ENCODE measurements around the gene TMEM266.

TMEM266 gene

DNA sequence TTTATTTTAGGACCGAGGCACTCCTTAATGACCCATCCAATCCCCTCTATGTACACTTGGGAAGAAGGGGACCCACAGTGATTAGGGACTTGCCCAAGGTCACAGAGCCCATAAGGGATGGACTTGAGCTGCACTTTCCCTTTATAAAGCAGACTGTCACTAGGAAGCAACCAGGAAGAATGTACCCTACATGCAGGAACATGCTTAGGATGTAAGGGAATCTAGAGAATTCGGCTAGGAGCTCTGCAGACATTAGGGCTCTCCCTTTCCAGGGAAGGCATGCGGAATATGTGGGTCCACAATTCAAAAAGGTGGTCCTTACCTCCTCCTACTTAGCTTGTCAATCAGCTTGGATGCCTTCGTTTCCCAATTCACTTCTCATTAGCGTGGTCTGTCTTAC is 78.7 kb downstream of the TMEM266 start:
- no peak for DNase-seq

DNA sequence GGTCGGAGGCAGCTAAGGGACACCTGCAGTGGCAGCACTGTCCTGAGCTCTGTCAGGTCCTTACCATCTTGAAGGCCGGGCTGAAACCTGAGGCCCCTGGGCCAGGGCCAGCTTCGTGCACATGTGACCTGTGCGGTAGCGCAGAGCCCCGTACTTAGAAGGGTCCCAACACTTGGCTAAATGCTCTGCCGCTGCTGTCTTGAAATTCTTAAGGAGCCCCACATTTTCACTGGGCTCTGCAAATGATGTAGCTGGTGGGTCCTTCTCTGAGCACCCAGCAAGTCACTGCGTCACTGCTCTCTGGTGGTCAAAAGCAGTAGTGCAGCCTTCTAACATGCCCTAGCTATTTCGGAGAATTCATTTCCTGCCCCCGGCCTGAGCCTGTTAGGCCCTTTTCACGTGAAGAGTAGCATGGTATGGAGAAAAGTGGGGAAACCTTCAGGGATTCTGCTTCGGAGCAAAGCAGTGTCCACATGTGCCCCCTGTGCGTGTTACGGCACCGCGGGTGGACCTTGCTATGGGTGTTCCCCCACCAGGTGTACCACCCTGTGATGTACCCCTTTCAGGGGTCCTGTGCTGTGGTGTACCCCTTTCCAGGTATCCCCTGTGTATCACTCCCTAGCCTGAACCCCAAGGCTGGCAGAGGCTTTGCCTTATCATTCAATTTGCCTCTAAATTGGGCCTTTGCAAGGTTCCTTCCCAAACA is 79.7 kb downstream of the TMEM266 start:
- peak; percentile 66 for DNase-seq

GRCh38 chr15:76140074-76140464 is 80.3 kb downstream of the TMEM266 start:
- DNase-seq: no peak

GRCh38 chr15:76146812-76147211 is 87.0 kb downstream of the TMEM266 start:
- DNase-seq: no peak

DNA sequence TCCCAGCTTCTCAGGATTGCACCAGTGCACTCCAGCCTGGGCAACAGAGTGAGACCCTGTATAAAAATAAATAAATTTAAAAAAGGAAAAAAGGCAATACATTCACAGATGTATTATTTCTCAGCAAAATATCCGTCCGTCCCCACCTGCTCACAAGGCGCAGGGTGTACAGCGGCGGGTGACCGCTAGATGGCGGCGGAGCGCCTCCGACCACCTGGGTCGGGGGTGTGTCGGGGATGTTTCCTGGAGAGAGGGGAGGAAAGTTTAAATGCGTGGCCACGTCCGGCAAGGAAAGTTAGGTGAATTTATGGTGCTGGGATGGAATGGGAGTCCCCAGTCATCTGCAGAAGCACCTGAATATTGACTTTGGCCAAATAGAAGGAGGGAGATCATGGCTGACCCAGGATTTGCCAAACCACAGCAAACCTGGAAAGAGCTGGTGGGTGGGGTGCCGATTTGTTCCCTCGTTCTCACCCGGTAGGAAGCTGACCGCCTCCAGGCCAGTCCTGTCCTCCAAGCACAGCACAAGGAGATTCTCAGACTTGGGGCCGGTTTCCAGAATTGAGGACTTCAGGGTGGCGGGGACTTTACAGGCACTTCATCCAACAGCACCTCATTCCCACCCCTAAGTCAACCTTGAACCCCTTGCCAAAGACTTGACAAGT is 88.3 kb downstream of the TMEM266 start:
- DNase-seq: peak; percentile 59

GRCh38 chr15:76149291-76149915 is 89.6 kb downstream of the TMEM266 start:
- no peak for DNase-seq

GRCh38 chr15:76150513-76150912 is 90.7 kb downstream of the TMEM266 start:
- no peak for DNase-seq

DNA sequence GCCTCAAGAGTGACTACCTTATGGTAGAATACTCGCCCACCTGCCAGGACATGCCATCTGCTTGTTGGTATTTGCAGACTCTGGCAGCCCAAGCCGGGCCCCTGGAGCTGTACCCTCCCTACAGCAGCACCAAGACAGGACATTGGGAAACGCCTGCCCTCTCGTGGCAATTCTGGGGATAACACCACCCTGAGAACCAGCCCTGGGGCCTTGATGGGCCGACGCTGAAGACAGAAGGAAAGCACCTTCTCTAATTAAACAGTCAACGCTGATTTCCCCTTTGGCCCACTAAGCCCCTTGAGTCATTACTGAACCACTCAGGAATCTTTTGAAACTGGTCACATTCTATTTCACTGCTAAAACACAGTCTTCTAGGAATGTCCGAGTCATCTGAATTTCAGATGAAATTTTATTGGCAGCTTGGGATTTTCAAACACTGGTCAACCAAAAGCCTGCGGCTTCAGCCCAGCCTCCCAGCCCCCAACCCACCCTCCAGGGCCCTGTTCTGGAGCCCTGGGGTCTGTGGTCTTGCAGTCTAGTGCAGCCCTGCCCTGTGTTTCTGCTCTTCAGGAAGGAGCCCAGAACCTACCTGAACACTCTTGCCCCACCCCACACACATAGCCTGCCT is 91.3 kb downstream of the TMEM266 start:
- DNase-seq: peak; percentile 71

DNA sequence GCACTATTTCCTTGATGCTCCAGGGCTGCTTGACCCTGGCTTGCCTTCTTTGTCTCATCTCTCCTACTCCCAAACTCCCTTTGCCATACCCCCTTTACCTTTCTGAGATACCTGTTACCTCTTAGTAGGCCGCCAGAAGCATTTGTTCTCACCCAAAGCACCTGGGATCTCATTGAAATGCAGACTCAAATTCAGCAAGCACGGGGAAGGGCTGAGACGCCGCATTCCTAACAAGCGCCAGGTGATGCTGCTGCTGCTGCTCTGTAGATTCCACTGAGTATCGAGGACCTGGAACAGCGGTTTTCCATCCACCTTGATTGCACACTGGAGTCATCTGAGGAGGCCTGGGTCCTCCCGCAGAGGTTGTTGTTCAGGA is 91.8 kb downstream of the TMEM266 start:
- no peak for DNase-seq

- DNase-seq: no peak
These were observed 92.4 kb downstream of the TMEM266 start for GRCh38 chr15:76152197-76152596.

DNA sequence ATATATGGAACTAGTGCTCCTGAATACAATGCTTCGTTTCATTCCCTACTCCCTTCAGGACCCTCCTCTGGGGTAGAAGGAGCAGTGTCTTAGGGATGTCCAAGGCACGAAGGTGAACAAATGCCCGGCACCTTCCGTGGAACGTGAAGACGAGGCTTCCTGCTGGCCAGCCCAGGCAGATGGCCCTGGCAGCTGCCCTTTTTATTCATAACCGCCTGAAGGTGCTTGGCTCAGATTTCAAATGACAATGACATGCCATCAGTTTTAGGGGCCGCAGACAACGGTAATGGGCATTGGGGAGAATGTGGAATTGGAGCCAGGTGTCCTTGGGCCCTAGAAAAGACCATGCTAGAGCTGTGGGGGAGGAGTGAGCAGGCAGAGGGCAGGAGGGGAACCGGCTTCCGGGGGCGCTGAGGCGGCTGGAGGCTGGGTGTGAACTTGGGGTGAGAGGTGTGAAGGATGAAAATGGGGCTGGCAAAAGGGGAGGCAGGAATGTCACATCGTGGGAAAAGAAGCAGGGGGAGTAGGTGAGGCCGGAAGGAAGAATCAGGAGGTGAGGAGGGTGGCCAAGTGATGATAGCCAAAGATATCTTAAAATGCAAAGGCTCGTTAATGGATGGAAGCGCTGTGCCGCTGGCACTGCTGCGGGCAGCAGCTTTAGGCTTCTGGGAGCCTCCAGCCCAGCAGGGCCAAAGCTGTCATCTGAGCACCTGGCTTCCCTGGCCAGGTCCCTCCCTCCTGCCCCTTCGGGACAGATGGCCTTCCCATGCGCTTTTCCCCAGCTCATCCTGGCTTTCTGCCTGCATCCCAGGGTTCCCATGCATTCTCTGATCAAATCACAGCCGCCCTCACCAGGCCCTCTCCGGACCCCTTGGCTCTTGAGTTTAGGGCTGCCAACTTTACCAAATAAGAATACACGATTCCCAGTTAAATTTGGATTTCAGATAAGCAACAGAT is 93.7 kb downstream of the TMEM266 start:
- no peak for DNase-seq

DNA sequence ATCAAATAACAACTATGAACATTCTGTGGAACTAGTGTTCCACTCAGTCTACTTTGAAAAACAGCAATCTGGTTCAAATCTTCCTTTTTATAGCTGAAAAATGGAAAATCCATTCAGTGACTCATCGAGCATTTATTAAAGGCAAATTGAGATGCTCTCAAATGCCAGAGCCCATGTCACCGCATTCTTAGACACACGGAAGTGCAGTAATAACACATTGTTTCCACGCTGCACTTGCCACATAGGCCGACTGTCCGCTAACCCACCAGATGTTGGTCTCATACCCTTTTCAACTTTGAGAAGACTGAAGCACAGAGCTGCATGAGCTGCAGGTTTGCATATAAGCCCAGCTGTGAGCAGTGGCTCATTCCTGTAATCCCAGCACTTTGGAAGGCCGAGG is 95.9 kb downstream of the TMEM266 start:
- DNase-seq: no peak

DNA sequence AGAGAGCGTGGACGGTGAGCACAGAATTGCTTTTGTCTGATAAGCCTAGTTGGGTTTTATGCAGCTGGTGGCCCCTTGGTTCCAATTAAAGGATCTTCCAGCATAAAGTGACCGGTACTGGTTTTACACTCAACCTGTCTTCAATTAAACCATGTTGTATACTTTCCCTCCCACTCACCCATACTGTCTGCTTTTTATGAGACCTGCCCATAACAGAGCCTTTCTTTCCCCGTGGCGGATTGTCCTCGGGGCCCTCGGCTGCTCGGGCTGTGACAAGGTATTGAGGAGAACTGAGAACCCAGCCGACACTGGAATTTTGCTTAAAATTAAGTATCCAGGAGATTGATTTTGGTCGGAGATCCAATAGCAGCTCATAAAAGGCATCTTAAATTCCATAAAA is 98.4 kb downstream of the TMEM266 start:
- no peak for DNase-seq

GRCh38 chr15:76158815-76159214 is 99.0 kb downstream of the TMEM266 start:
- no peak for DNase-seq

GRCh38 chr15:76159282-76159681 is 99.5 kb downstream of the TMEM266 start:
- no peak for DNase-seq

- DNase-seq: no peak
These were observed 100.8 kb downstream of the TMEM266 start for GRCh38 chr15:76160426-76161152.

DNA sequence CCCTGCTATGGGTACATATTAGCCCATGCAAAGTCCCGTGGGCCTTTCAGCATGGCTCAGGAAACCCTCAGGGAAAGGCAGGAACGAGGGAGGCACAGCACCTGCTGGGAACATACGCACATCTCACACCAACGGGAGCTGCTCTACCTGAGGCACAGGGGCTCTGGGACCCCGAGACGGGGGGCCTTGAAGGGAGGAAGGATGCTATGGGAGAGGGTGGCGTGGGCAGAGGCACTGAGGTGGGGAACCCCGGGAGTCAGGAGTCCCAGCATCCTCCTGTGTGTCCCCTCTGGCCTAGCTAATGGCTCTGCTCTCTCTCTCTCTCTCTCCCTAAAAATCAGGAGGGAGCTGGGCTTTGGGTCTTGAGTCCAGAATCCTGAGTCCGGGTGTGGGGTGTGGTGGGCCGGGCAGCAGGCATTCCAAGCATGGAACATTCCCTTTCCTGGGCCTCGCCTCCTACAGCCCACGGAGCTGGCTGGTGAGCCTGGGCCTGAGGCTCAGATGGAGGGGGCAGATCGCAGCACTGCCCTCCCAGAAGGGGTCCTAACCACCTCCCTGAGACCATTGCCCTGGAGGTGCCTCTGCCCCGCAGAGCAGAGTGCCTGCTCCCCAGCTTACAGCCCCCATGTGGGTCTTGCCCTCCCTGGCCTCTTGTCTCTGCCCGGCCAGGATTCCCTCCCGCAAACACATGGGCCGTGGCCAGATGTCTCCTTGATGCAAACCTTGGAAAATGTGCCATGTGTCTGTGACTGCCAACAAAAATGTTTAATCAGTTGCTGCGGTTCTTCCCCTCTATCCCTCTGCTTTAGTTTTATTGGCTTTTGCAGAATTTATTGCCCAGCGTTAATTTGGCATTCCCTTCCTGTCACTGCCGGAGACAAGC is 101.6 kb downstream of the TMEM266 start:
- no peak for DNase-seq

GRCh38 chr15:76162036-76162398 is 102.2 kb downstream of the TMEM266 start:
- no peak for DNase-seq

GRCh38 chr15:76162784-76163456 is 103.1 kb downstream of the TMEM266 start:
- no peak for DNase-seq
